GM12878 (cell line): Measurements from ENCODE around the gene ATN1. TPM values are rescaled to one million over a fixed set of nuclear protein-coding genes. Genes with fewer than 3 reads are reported as not detected.

Experiments used
- ATAC-seq: fragments of 200-7000 bp; cut with Tn5 transposase; 3 replicates; pipeline ENCODE4 v1.9.1; 2020; ENCODE audit warnings: mild to moderate bottlenecking, moderate library complexity
- BruUV-seq: library from RNA; stranded (reverse); fragments of 400-500 nt; replicated peaks from 2 replicates; lab custom pipeline; 2021; lab: Mats Ljungman, UMichigan
- CTCF ChIA-PET: fragments of 300-600 bp; sonication (Branson Sonifier 250); formaldehyde crosslinking; extraction: SDS; loops from one replicate; lab custom pipeline; 2021; ENCODE audit warnings: inconsistent platforms; lab: Yijun Ruan, JAX
- POLR2A ChIA-PET: fragments of 350-600 bp; formaldehyde crosslinking; extraction: SDS; loops from one replicate; lab custom pipeline; 2021; ENCODE audit warnings: inconsistent platforms; lab: Charles Lee
- RAD21 ChIA-PET: fragments of 300-600 bp; sonication (Branson Sonifier 250); formaldehyde crosslinking; loops from one replicate; lab custom pipeline; 2023; ENCODE audit warnings: antibody characterized with exemption; ENCODE audit not compliant: unreplicated experiment; lab: Charles Lee
- SMC1A ChIA-PET: fragments of 300-600 bp; sonication (Branson Sonifier 250); formaldehyde crosslinking; loops from one replicate; lab custom pipeline; 2023; ENCODE audit not compliant: unreplicated experiment, uncharacterized antibody; lab: Charles Lee
- DNase-seq: peaks from one replicate; pipeline ENCODE4 v3.0.0-alpha.2; 2011; ENCODE audit warnings: low read depth, low spot score
- FAIRE-seq: peaks from 3 replicates; lab custom pipeline; 2011; peaks lifted over from hg19 to GRCh38; lab: Jason Lieb, UNC
- H2AFZ ChIP-seq: 2 replicates; pipeline ENCODE4 v1.6.0; 2011; ENCODE audit warnings: low read depth, low read length, control low read depth; ENCODE audit not compliant: control insufficient read depth
- H3K27ac ChIP-seq: 2 replicates; pipeline ENCODE4 v1.5.1; 2011; ENCODE audit warnings: control low read depth; ENCODE audit not compliant: control insufficient read depth, insufficient read depth
- H3K27me3 ChIP-seq, 2 experiments: replicated peaks in 1 of 2; 2 replicates each; pipeline versions ENCODE4 v1.6.0 to v1.6.1; 2011; ENCODE audit warnings: low read length in 1 of 2; ENCODE audit not compliant: control insufficient read depth in 2 of 2, insufficient read depth in 2 of 2
- H3K36me3 ChIP-seq, 2 experiments: 2 replicates each; pipeline ENCODE4 v1.5.1; 2011; ENCODE audit warnings: low read length in 1 of 2; ENCODE audit not compliant: control insufficient read depth in 2 of 2, insufficient read depth in 2 of 2
- H3K4me1 ChIP-seq: 2 replicates; pipeline ENCODE4 v1.6.1; 2011; ENCODE audit warnings: mild to moderate bottlenecking, low read length, moderate library complexity, mixed read lengths; ENCODE audit not compliant: control insufficient read depth, insufficient read depth
- H3K4me2 ChIP-seq: 2 replicates; pipeline ENCODE4 v1.6.0; 2011; ENCODE audit warnings: control low read depth; ENCODE audit not compliant: control insufficient read depth, insufficient read depth
- H3K4me3 ChIP-seq: fragments of 200-600 bp; sonication (generic); 2 replicates; pipeline ENCODE4 v1.5.1; 2016
- H3K79me2 ChIP-seq: 2 replicates; pipeline ENCODE4 v1.6.0; 2011; ENCODE audit warnings: low read length; ENCODE audit not compliant: control insufficient read depth, insufficient read depth
- H3K9ac ChIP-seq: 2 replicates; pipeline ENCODE4 v1.8.0; 2011; ENCODE audit warnings: low read length, control low read depth, mixed read lengths; ENCODE audit not compliant: control insufficient read depth, insufficient read depth
- H3K9me3 ChIP-seq: replicated peaks from 3 replicates; pipeline ENCODE4 v1.5.1; 2011; ENCODE audit warnings: mild to moderate bottlenecking, low read length; ENCODE audit not compliant: control insufficient read depth, insufficient read depth
- H4K20me1 ChIP-seq: 2 replicates; pipeline ENCODE4 v1.6.0; 2011; ENCODE audit not compliant: control insufficient read depth, insufficient read depth
- ATF7 ChIP-seq: fragments of 450-650 bp; IDR thresholded peaks from 2 replicates; pipeline ENCODE4 v1.6.1; 2016; ENCODE audit warnings: low read depth, mild to moderate bottlenecking
- BHLHE40 ChIP-seq, 2 experiments: fragments of 450-650 bp in 1 of 2; IDR thresholded peaks; 2 replicates each; pipeline ENCODE4 v1.6.1; 2011 to 2017; ENCODE audit warnings: low read depth in 2 of 2, borderline replicate concordance in 1 of 2, improper control_type of control experiment in 1 of 2, low read length in 1 of 2, mild to moderate bottlenecking in 1 of 2
- CHD2 ChIP-seq: IDR thresholded peaks from 2 replicates; pipeline ENCODE4 v1.6.1; 2011; ENCODE audit warnings: low read depth, low read length, improper control_type of control experiment, borderline replicate concordance
- E2F4 ChIP-seq: IDR thresholded peaks from 2 replicates; pipeline ENCODE4 v1.6.1; 2012; ENCODE audit warnings: low read depth, low read length, improper control_type of control experiment
- EGR1 ChIP-seq, 2 experiments: IDR thresholded peaks; 1 replicate in 1 of 2; 2 replicates in 1 of 2; pipeline ENCODE4 v1.6.1; 2011 to 2012; ENCODE audit warnings: low read depth in 2 of 2, low read length in 2 of 2, borderline replicate concordance in 1 of 2, mild to moderate bottlenecking in 1 of 2, moderate library complexity in 1 of 2
- GATAD2B ChIP-seq: fragments of 450-650 bp; conservative IDR thresholded peaks from 2 replicates; pipeline ENCODE4 v1.6.1; 2017; ENCODE audit warnings: low read depth, mild to moderate bottlenecking, moderate library complexity
- MXI1 ChIP-seq: fragments of 150-350 bp; IDR thresholded peaks from 2 replicates; pipeline ENCODE4 v1.6.1; 2011; ENCODE audit warnings: low read depth, mild to moderate bottlenecking, inconsistent platforms, low read length, improper control_type of control experiment
- NBN ChIP-seq: fragments of 450-650 bp; IDR thresholded peaks from 2 replicates; pipeline ENCODE4 v1.6.1; 2016
- PAX5 ChIP-seq: IDR thresholded peaks from 2 replicates; pipeline ENCODE4 v1.6.1; 2011; ENCODE audit warnings: low read depth, low read length, borderline replicate concordance
- POLR2A ChIP-seq: IDR thresholded peaks from 2 replicates; pipeline ENCODE4 v1.6.1; 2011; ENCODE audit warnings: low read depth, mild to moderate bottlenecking, low read length
- POU2F2 ChIP-seq: IDR thresholded peaks from 3 replicates; pipeline ENCODE4 v1.6.1; 2011; ENCODE audit warnings: low read depth, mild to moderate bottlenecking, low read length, borderline replicate concordance
- RCOR1 ChIP-seq: conservative IDR thresholded peaks from 2 replicates; pipeline ENCODE4 v1.6.1; 2012; ENCODE audit warnings: low read depth, low read length, improper control_type of control experiment
- SMAD1 ChIP-seq: fragments of 450-650 bp; IDR thresholded peaks from 2 replicates; pipeline ENCODE4 v1.6.1; 2018; ENCODE audit warnings: mild to moderate bottlenecking, low read depth; ENCODE audit not compliant: partially characterized antibody
- SPI1 ChIP-seq: IDR thresholded peaks from 2 replicates; pipeline ENCODE4 v1.6.1; 2011; ENCODE audit warnings: low read depth, mild to moderate bottlenecking, low read length, moderate library complexity, borderline replicate concordance; ENCODE audit not compliant: insufficient read depth
- SRF ChIP-seq, 2 experiments: IDR thresholded peaks; 2 replicates each; pipeline ENCODE4 v1.6.1; 2011; ENCODE audit warnings: low read depth in 2 of 2, low read length in 2 of 2, mild to moderate bottlenecking in 1 of 2, moderate library complexity in 1 of 2
- TAF1 ChIP-seq: IDR thresholded peaks from 2 replicates; pipeline ENCODE4 v1.6.1; 2011; ENCODE audit warnings: mild to moderate bottlenecking, low read depth, low read length, borderline replicate concordance
- TBL1XR1 ChIP-seq: IDR thresholded peaks from 2 replicates; pipeline ENCODE4 v1.6.1; 2012; ENCODE audit warnings: low read depth, low read length, improper control_type of control experiment
- WGBS: methylation state at CpG from one replicate; pipeline ENCODE4 v1.1.6; 2016; ENCODE audit warnings: low lambda C conversion rate; ENCODE audit not compliant: insufficient replicate concordance, insufficient coverage; ENCODE audit errors: missing lambda C conversion rate; 5-methylcytosine and 5-hydroxymethylcytosine counted together
- in situ Hi-C: fragments of 300-500 bp; cut with MboI; formaldehyde crosslinking; loops from 9 replicates; pipeline ENCODE4 v1.14.3; 2018; ENCODE audit warnings: mixed read lengths
- intact Hi-C: fragments of 100-400 bp; cut with micrococcal nuclease; formaldehyde crosslinking; loops from one replicate; pipeline ENCODE4 v1.14.2; 2022; ENCODE audit not compliant: unreplicated experiment
- polyA plus RNA-seq, 11 experiments: library from polyadenylated mRNA; depleted of rRNA in 4 of 11; unstranded in 6 of 11; stranded (reverse) in 5 of 11; fragments of >200 nt; fragmentation: Nextera tagmentation in 4 of 11; fragmentation: Illumina TruSeq in 1 of 11; extraction: Ambion mirVana in 4 of 11; extraction: Trizol in 1 of 11; gene quantifications; 1 replicate in 1 of 11; 2 replicates in 10 of 11; pipeline versions ENCODE4 v1.2.1 to v1.2.3, GENCODE V29; 2011 to 2016; ENCODE audit warnings: inconsistent platforms in 2 of 11, missing spikeins in 2 of 11, low read depth in 1 of 11
- total RNA-seq, 4 experiments: library from RNA; depleted of rRNA in 3 of 4; stranded (reverse); fragments of >200 nt in 3 of 4; fragmentation: Illumina TruSeq in 1 of 4; extraction: Trizol in 1 of 4; gene quantifications; 2 replicates each; pipeline versions ENCODE4 v1.2.1 to v1.2.3, GENCODE V29; 2013 to 2021

Gene ATN1
- total and polyA plus RNA-seq, 10 of the 15 experiments (the other 5 are each of a cell fraction or from before 2014, with no cell fraction given) = 0.08 to 44.5 (median 5.0) TPM

- FAIRE-seq (no peak), DNase-seq (no peak), ATAC-seq (no peak)
- Histone ChIP-seq H3K4me2 (no peak overlapping the region), H3K27ac (no peak overlapping the region), H2AFZ (no peak overlapping the region), H3K36me3 (peaks cover 26 to 50% of the 10 kb centered on the region in 2 experiments), H3K4me3 (no peak overlapping the region), H4K20me1 (no peaks in the 10 kb centered on the region; the same call in 1 of the 2 replicates), H3K9ac (no peak overlapping the region), H3K9me3 (no peaks in the 10 kb centered on the region), H3K79me2 (no peaks in the 10 kb centered on the region; the same call in 1 of the 2 replicates), H3K27me3 (no peaks in the 10 kb centered on the region), H3K4me1 (peaks cover 12% of the 10 kb centered on the region)
- TF ChIP-seq SMAD1 (no peak), ATF7 (no peak), EGR1 (IDR thresholded peaks at IDR 0.05; ENCODE audit: borderline replicate concordance in 1 of 2, low read depth in 2 of 2, low read length in 2 of 2) (no peak), SRF (IDR thresholded peaks at IDR 0.05; ENCODE audit: low read depth in 2 of 2, low read length in 2 of 2) (no peak), RCOR1 (no peak)
- 81% methylated on average over 6 of the region's 6 CpGs for WGBS
- ChIA-PET POLR2A (interaction anchor here (0.5 kb wide), 1 partner anchor 32 kb away, joined by 4 read pairs; no protein-coding TSS in a partner anchor), RAD21 (no interaction called here), SMC1A (no interaction called here), CTCF (no interaction called here)
- intact Hi-C loops (no loop called here), in situ Hi-C loops (no loop called here)
- no TSS peak for BruUV-seq
These were observed 51.3 kb downstream of the ATN1 start for GRCh38 chr12:6979021-6979420.

GRCh38 chr12:6979453-6979852 is 51.7 kb downstream of the ATN1 start:
- in situ Hi-C loops = no loop called here

More at GRCh38 chr12:6979453-6979852, 51.7 kb downstream of the ATN1 start:
- no TSS peak for BruUV-seq
- Histone ChIP-seq H3K79me2 (no peaks in the 10 kb centered on the region; the same call in 1 of the 2 replicates), H3K27me3 (no peaks in the 10 kb centered on the region), H4K20me1 (no peaks in the 10 kb centered on the region; the same call in 1 of the 2 replicates), H3K27ac (no peak overlapping the region), H3K4me2 (no peak overlapping the region), H2AFZ (no peak overlapping the region), H3K4me3 (no peak overlapping the region), H3K36me3 (peaks cover 23 to 47% of the 10 kb centered on the region in 2 experiments), H3K9ac (no peak overlapping the region), H3K9me3 (no peaks in the 10 kb centered on the region), H3K4me1 (peaks cover 12% of the 10 kb centered on the region)
- no peak for ATAC-seq
- FAIRE-seq = no peak
- no peak for TF ChIP-seq TBL1XR1
- no peak for TF ChIP-seq BHLHE40 (IDR thresholded peaks at IDR 0.05; ENCODE audit: borderline replicate concordance in 1 of 2, low read depth in 2 of 2, low read length in 1 of 2)
- no peak for TF ChIP-seq POLR2A
- TF ChIP-seq MXI1 = no peak
- TF ChIP-seq NBN = no peak
- no peak for TF ChIP-seq TAF1
- no peak for TF ChIP-seq PAX5
- TF ChIP-seq E2F4 = no peak
- no peak for TF ChIP-seq GATAD2B
- no peak for TF ChIP-seq CHD2
- no peak for TF ChIP-seq POU2F2
- no peak for TF ChIP-seq SPI1
- DNase-seq = no peak
- RAD21 ChIA-PET = no interaction called here
- POLR2A ChIA-PET = interaction anchor here (0.5 kb wide), 1 partner anchor 32 kb away, joined by 4 read pairs; no protein-coding TSS in a partner anchor
- intact Hi-C loops = no loop called here
- WGBS = 77% methylated on average over 3 of the region's 3 CpGs
- CTCF ChIA-PET = no interaction called here
- SMC1A ChIA-PET = no interaction called here
